Mucosa of descending colon (tissue), 3 donors: ENCODE measurements around the gene PRAME. TPM values are rescaled to one million over a fixed set of nuclear protein-coding genes. Genes with fewer than 3 reads are reported as not detected.

Experiments
- ATAC-seq: fragments of 200-7000 bp; cut with Tn5 transposase; one replicate; pipeline ENCODE4 v1.9.1; 2020; ENCODE audit warnings: mild to moderate bottlenecking, moderate library complexity
- DNase-seq, 3 donors: peaks; one replicate each; pipeline ENCODE4 v3.0.0-alpha.2; 2020
- H3K36me3 ChIP-seq: fragments of 200-600 bp; one replicate; pipeline ENCODE4 v1.8.0; 2021; ENCODE audit warnings: low read depth, mild to moderate bottlenecking
- H3K4me1 ChIP-seq: fragments of 200-600 bp; one replicate; pipeline ENCODE4 v1.8.0; 2021; ENCODE audit warnings: low read depth, mild to moderate bottlenecking
- H3K4me3 ChIP-seq: fragments of 200-600 bp; one replicate; pipeline ENCODE4 v1.8.0; 2021; ENCODE audit warnings: mild to moderate bottlenecking
- H3K9me3 ChIP-seq: fragments of 200-600 bp; one replicate; pipeline ENCODE4 v1.8.0; 2021; ENCODE audit warnings: mild to moderate bottlenecking
- CTCF ChIP-seq: fragments of 200-600 bp; IDR thresholded peaks from one replicate; pipeline ENCODE4 v1.8.0; 2022; ENCODE audit warnings: antibody characterized with exemption, mild to moderate bottlenecking
- intact Hi-C, 2 donors: fragments of 100-400 bp; cut with DNase I in 1 of 2; cut with micrococcal nuclease in 1 of 2; formaldehyde crosslinking; loops; one replicate each; pipeline versions ENCODE4 v1.11.0 to v1.11.1; 2022; cut with DNase I, micrococcal nuclease
- total RNA-seq, 3 donors: library from RNA; stranded (reverse); fragmentation: NEBNext Ultra II Directional in 2 of 3; extraction: Animal tissue kit (Norgen Biotek cat#: 25700) in 2 of 3; gene quantifications; one replicate each; pipeline versions ENCODE4 v1.2.1 to v1.2.4, GENCODE V29; 2021 to 2023
- donor health status: DM: no; HTN: no; CAD: no; lungs with moderate emphysema.
- donor health status: DM: no; HTN: no; CAD: no.
- donor health status: DM: no; HTN: yes; CAD: no.

Gene PRAME
- total RNA-seq, 3 donors from 2014 or later: 0.22 TPM; not detected in 2

- intact Hi-C loops: no loop called here
- Histone ChIP-seq H3K4me3 (no peak overlapping the region), H3K9me3 (no peaks in the 10 kb centered on the region), H3K36me3 (no peaks in the 10 kb centered on the region), H3K4me1 (no peaks in the 10 kb centered on the region)
- DNase-seq (no peak), ATAC-seq (no peak)
- no peak for TF ChIP-seq CTCF
These were observed 60.8 kb downstream of the PRAME start for GRCh38 chr22:22498267-22498666.

Other genes starting within 250 kb of the PRAME start
- gene ZNF280B, start 50.5 kb downstream of the PRAME start, total RNA-seq: 1 to 10 TPM in 1 of 3 donors, under 1 TPM in 2; 0.51 to 1.4 (median 0.64) TPM
- not detected for gene ZNF280A, start 39.0 kb downstream of the PRAME start, total RNA-seq
- not detected for gene GGTLC2, start 85.3 kb upstream of the PRAME start, total RNA-seq